Gastrocnemius medialis (tissue), 4 donors: ENCODE data around the gene ANKRD11. TPM values are rescaled to one million over a fixed set of nuclear protein-coding genes. Genes with fewer than 3 reads are reported as not detected.
"Not testable (repeated sequence)": the region's sequence is repeated elsewhere in the genome, so short reads cannot be mapped to it uniquely, and the experiment has no call there.

ENCODE experiments used
- ATAC-seq, 2 donors: fragments of 150-250 bp; one replicate each; pipeline ENCODE4 v1.9.1; 2016
- DNase-seq, 2 donors: peaks; one replicate each; pipeline ENCODE4 v3.0.0-alpha.2; 2019
- H3K27ac ChIP-seq, 4 donors: fragments of 200-600 bp; sonication (generic); 1 replicate in 1 of 4; 2 replicates in 3 of 4; pipeline ENCODE4 v1.5.1; 2016 to 2018; ENCODE audit warnings: mild to moderate bottlenecking in 2 of 4, moderate library complexity in 1 of 4
- H3K27me3 ChIP-seq, 3 donors: fragments of 200-600 bp; sonication (generic) in 2 of 3; 1 replicate in 1 of 3; 2 replicates in 2 of 3; pipeline versions ENCODE4 v1.5.1 to v1.6.0; 2016 to 2019; ENCODE audit warnings: mild to moderate bottlenecking in 1 of 3, moderate library complexity in 1 of 3
- H3K36me3 ChIP-seq, 2 donors: fragments of 200-600 bp; sonication (generic) in 1 of 2; one replicate each; pipeline ENCODE4 v1.5.1; 2017 to 2018
- H3K4me1 ChIP-seq, 2 donors: fragments of 200-600 bp; sonication (generic) in 1 of 2; one replicate each; pipeline ENCODE4 v1.5.1; 2016 to 2017; ENCODE audit warnings: mild to moderate bottlenecking in 2 of 2
- H3K4me3 ChIP-seq, 4 donors: fragments of 200-600 bp; sonication (generic) in 3 of 4; 1 replicate in 1 of 4; 2 replicates in 3 of 4; pipeline ENCODE4 v1.5.1; 2016 to 2019; ENCODE audit warnings: mild to moderate bottlenecking in 2 of 4
- H3K9me3 ChIP-seq, 3 donors: fragments of 200-600 bp; sonication (generic) in 2 of 3; 1 replicate in 1 of 3; 2 replicates in 2 of 3; pipeline ENCODE4 v1.5.1; 2016 to 2019
- CTCF ChIP-seq, 5 experiments: fragments of 450-650 bp in 3 of 5; fragments of 200-600 bp in 2 of 5; sonication (generic) in 2 of 5; IDR thresholded peaks in 4 of 5; conservative IDR thresholded peaks in 1 of 5; 1 replicate in 4 of 5; 2 replicates in 1 of 5; pipeline ENCODE4 v1.5.1; 2016 to 2019; ENCODE audit warnings: antibody characterized with exemption in 5 of 5, mild to moderate bottlenecking in 3 of 5, moderate library complexity in 3 of 5
- POLR2A ChIP-seq, 2 donors: fragments of 450-650 bp; IDR thresholded peaks; one replicate each; pipeline ENCODE4 v1.6.1; 2017; ENCODE audit warnings: antibody characterized with exemption in 2 of 2, mild to moderate bottlenecking in 2 of 2, moderate library complexity in 2 of 2
- in situ Hi-C, 4 donors: fragments of 200-750 bp; cut with MboI; loops; one replicate each; pipeline versions ENCODE4 v1.15.0 to v1.8.0; 2017; ENCODE audit warnings: low sequenced_read_pairs in 4 of 4
- intact Hi-C: fragments of 100-400 bp; cut with DNase I; formaldehyde crosslinking; loops from one replicate; pipeline ENCODE4 v1.15.1; 2023; ENCODE audit warnings: low total_unique reads
- total RNA-seq, 4 donors: library from RNA; depleted of rRNA; stranded (reverse); fragments of >200 nt; gene quantifications; one replicate each; pipeline versions ENCODE4 v1.1.0 to v1.2.3, GENCODE V29; 2016

Gene ANKRD11
- total RNA-seq, 4 donors from 2014 or later, result 26.0 to 77.0 (median 55.0) TPM

- Histone ChIP-seq H3K4me3 (no peak overlapping the region), H3K27me3 (no peaks in the 10 kb centered on the region), H3K27ac (no peak overlapping the region), H3K9me3 (no peaks in the 10 kb centered on the region), H3K4me1 (peaks cover 14 to 36% of the 10 kb centered on the region in 2 donors), H3K36me3 (no peaks in the 10 kb centered on the region)
- intact Hi-C loops, result no loop called here
- no peak for DNase-seq
- in situ Hi-C loops, result no loop called here
- no peak for TF ChIP-seq CTCF (IDR thresholded peaks at IDR 0.05 in 4 of 5, conservative IDR thresholded peaks at IDR 0.05 in 1 of 5)
- no peak for TF ChIP-seq POLR2A (IDR thresholded peaks at IDR 0.05)
- ATAC-seq, result no peak
Observed at GRCh38 chr16:89458967-89459366, 31.4 kb downstream of the ANKRD11 start.

- ATAC-seq (no peak), DNase-seq (no peak)
- Histone ChIP-seq H3K4me3 (no peak overlapping the region), H3K27ac (no peak overlapping the region), H3K4me1 (peaks cover 18 to 41% of the 10 kb centered on the region in 2 donors), H3K9me3 (no peaks in the 10 kb centered on the region), H3K36me3 (no peaks in the 10 kb centered on the region), H3K27me3 (no peaks in the 10 kb centered on the region)
- in situ Hi-C loops (no loop called here), intact Hi-C loops (no loop called here)
- no peak for TF ChIP-seq CTCF (IDR thresholded peaks at IDR 0.05 in 4 of 5, conservative IDR thresholded peaks at IDR 0.05 in 1 of 5)
- no peak for TF ChIP-seq POLR2A (IDR thresholded peaks at IDR 0.05)
Observed at GRCh38 chr16:89458551-89458950, 31.8 kb downstream of the ANKRD11 start.

- H3K4me3 ChIP-seq, result no peak overlapping the region
- intact Hi-C loops, result no loop called here
- no peaks in the 10 kb centered on the region for H3K27me3 ChIP-seq
- in situ Hi-C loops, result no loop called here
- H3K36me3 ChIP-seq, result no peaks in the 10 kb centered on the region
- no peak overlapping the region for H3K27ac ChIP-seq
- no peak for TF ChIP-seq CTCF (IDR thresholded peaks at IDR 0.05 in 4 of 5, conservative IDR thresholded peaks at IDR 0.05 in 1 of 5)
- no peak for TF ChIP-seq POLR2A (IDR thresholded peaks at IDR 0.05)
- ATAC-seq (no peak), DNase-seq (no peak)
- no peaks in the 10 kb centered on the region for H3K9me3 ChIP-seq
- peaks cover 37 to 56% of the 10 kb centered on the region in 2 donors for H3K4me1 ChIP-seq
Observed at GRCh38 chr16:89456419-89456959, 33.9 kb downstream of the ANKRD11 start.

- intact Hi-C loops (no loop called here), in situ Hi-C loops (no loop called here)
- TF ChIP-seq POLR2A (IDR thresholded peaks at IDR 0.05) (no peak), CTCF (IDR thresholded peaks at IDR 0.05 in 4 of 5, conservative IDR thresholded peaks at IDR 0.05 in 1 of 5) (no peak)
- no peak overlapping the region for H3K4me3 ChIP-seq
- ATAC-seq, result no peak
- no peaks in the 10 kb centered on the region for H3K27me3 ChIP-seq
- H3K36me3 ChIP-seq, result no peaks in the 10 kb centered on the region
- H3K9me3 ChIP-seq, result no peaks in the 10 kb centered on the region
- no peak for DNase-seq
- H3K27ac ChIP-seq, result no peak overlapping the region
- peaks cover 40 to 53% of the 10 kb centered on the region in 2 donors for H3K4me1 ChIP-seq
Observed at GRCh38 chr16:89455692-89456091, 34.7 kb downstream of the ANKRD11 start.

GRCh38 chr16:89455178-89455577 is 35.2 kb downstream of the ANKRD11 start:
- Histone ChIP-seq H3K36me3 (no peaks in the 10 kb centered on the region), H3K27ac (no peak overlapping the region), H3K4me1 (peaks cover 45 to 48% of the 10 kb centered on the region in 2 donors), H3K9me3 (no peaks in the 10 kb centered on the region), H3K27me3 (no peaks in the 10 kb centered on the region), H3K4me3 (no peak overlapping the region)
- in situ Hi-C loops (no loop called here), intact Hi-C loops (no loop called here)
- TF ChIP-seq CTCF (IDR thresholded peaks at IDR 0.05 in 4 of 5, conservative IDR thresholded peaks at IDR 0.05 in 1 of 5) (no peak), POLR2A (IDR thresholded peaks at IDR 0.05) (no peak)
- DNase-seq (no peak), ATAC-seq (no peak)

GRCh38 chr16:89454378-89455125 is 35.8 kb downstream of the ANKRD11 start:
- H3K36me3 ChIP-seq, DNase-seq, ATAC-seq, in situ Hi-C loops, H3K9me3 ChIP-seq, intact Hi-C loops, H3K27ac ChIP-seq, H3K4me3 ChIP-seq, H3K27me3 ChIP-seq: not testable (repeated sequence)
- H3K4me1 ChIP-seq, result peaks cover 47 to 49% of the 10 kb centered on the region in 2 donors
